H1 (cell line): ENCODE measurements around the gene ACCSL. TPM values are rescaled to one million over a fixed set of nuclear protein-coding genes. Genes with fewer than 3 reads are reported as not detected.

ENCODE experiments used
- ASH2L ChIP-seq: fragments of 200-600, 300-600 bp; sonication (generic); IDR thresholded peaks from one replicate; pipeline ENCODE4 v1.7.1; 2017; ENCODE audit warnings: low read length
- ATF2 ChIP-seq: IDR thresholded peaks from 2 replicates; pipeline ENCODE4 v1.6.1; 2012; ENCODE audit warnings: low read length, inconsistent platforms
- BACH1 ChIP-seq: IDR thresholded peaks from 2 replicates; pipeline ENCODE4 v1.6.1; 2012; ENCODE audit warnings: low read length, improper control_type of control experiment
- CBX5 ChIP-seq: fragments of 300-800, 300-1000 bp; sonication (generic); IDR thresholded peaks from 2 replicates; pipeline ENCODE4 v1.7.1; 2016; ENCODE audit warnings: antibody characterized with exemption, low read length, low read depth
- CEBPB ChIP-seq: IDR thresholded peaks from 2 replicates; pipeline ENCODE4 v1.6.1; 2012; ENCODE audit warnings: low read depth, low read length
- CHD1 ChIP-seq: IDR thresholded peaks from 2 replicates; pipeline ENCODE4 v1.6.1; 2012; ENCODE audit warnings: low read depth, low read length, improper control_type of control experiment
- CHD2 ChIP-seq: IDR thresholded peaks from 2 replicates; pipeline ENCODE4 v1.6.1; 2012; ENCODE audit warnings: low read length, improper control_type of control experiment
- EGR1 ChIP-seq: IDR thresholded peaks from 2 replicates; pipeline ENCODE4 v1.6.1; 2011; ENCODE audit warnings: low read depth, low read length, borderline replicate concordance
- EP300 ChIP-seq, 2 experiments: IDR thresholded peaks; 1 replicate in 1 of 2; 2 replicates in 1 of 2; pipeline ENCODE4 v1.6.1; 2011 to 2012; ENCODE audit warnings: low read depth in 2 of 2, low read length in 2 of 2, mild to moderate bottlenecking in 2 of 2, borderline replicate concordance in 1 of 2, inconsistent platforms in 1 of 2, moderate library complexity in 1 of 2
- KDM1A ChIP-seq: fragments of 200-600, 300-600 bp; sonication (generic); IDR thresholded peaks from 2 replicates; pipeline ENCODE4 v1.7.1; 2016; ENCODE audit warnings: mild to moderate bottlenecking, low read length, borderline replicate concordance
- KDM4A ChIP-seq: IDR thresholded peaks from one replicate; pipeline ENCODE4 v1.7.1; 2012; ENCODE audit warnings: low read depth, mild to moderate bottlenecking, moderate library complexity, low read length, inconsistent platforms; ENCODE audit not compliant: severe bottlenecking
- POLR2A ChIP-seq, 2 experiments: IDR thresholded peaks; 1 replicate in 1 of 2; 2 replicates in 1 of 2; pipeline ENCODE4 v1.6.1; 2011; ENCODE audit warnings: low read depth in 2 of 2, low read length in 2 of 2, mild to moderate bottlenecking in 2 of 2; ENCODE audit errors: control extremely low read depth in 1 of 2
- POU5F1 ChIP-seq: IDR thresholded peaks from 2 replicates; pipeline ENCODE4 v1.6.1; 2011; ENCODE audit warnings: low read depth, mild to moderate bottlenecking, low read length, moderate library complexity
- RAD21 ChIP-seq, 2 experiments: IDR thresholded peaks in 1 of 2; conservative IDR thresholded peaks in 1 of 2; 2 replicates each; pipeline ENCODE4 v1.6.1; 2011; ENCODE audit warnings: low read depth in 2 of 2, low read length in 2 of 2, improper control_type of control experiment in 1 of 2, inconsistent platforms in 1 of 2, mild to moderate bottlenecking in 1 of 2, moderate library complexity in 1 of 2
- RBBP5 ChIP-seq: IDR thresholded peaks from 2 replicates; pipeline ENCODE4 v1.7.1; 2012; ENCODE audit warnings: low read depth, mild to moderate bottlenecking, inconsistent platforms, low read length, moderate library complexity, borderline replicate concordance
- SIN3A ChIP-seq, 2 experiments: IDR thresholded peaks in 1 of 2; conservative IDR thresholded peaks in 1 of 2; 2 replicates each; pipeline ENCODE4 v1.6.1; 2011 to 2012; ENCODE audit warnings: low read length in 2 of 2, improper control_type of control experiment in 1 of 2, low read depth in 1 of 2, mild to moderate bottlenecking in 1 of 2
- SP1 ChIP-seq: IDR thresholded peaks from 2 replicates; pipeline ENCODE4 v1.6.1; 2011; ENCODE audit warnings: low read depth, low read length
- TBP ChIP-seq: IDR thresholded peaks from 2 replicates; pipeline ENCODE4 v1.6.1; 2011; ENCODE audit warnings: low read depth, low read length, improper control_type of control experiment
- ZNF274 ChIP-seq: IDR thresholded peaks from 2 replicates; pipeline ENCODE4 v1.7.0; 2012; ENCODE audit warnings: low read length, borderline replicate concordance; ENCODE audit errors: extremely low read depth
- polyA plus RNA-seq, 7 experiments: library from polyadenylated mRNA; depleted of rRNA in 3 of 7; stranded (reverse) in 5 of 7; unstranded in 2 of 7; fragments of >200 nt in 5 of 7; fragments of 200-250 nt in 2 of 7; gene quantifications; 1 replicate in 5 of 7; 2 replicates in 1 of 7; 4 replicates in 1 of 7; pipeline versions ENCODE4 v1.2.1 to v1.2.3, GENCODE V29; 2011 to 2013; ENCODE audit warnings: missing spikeins in 2 of 7, mixed read lengths in 2 of 7
- total RNA-seq: library from RNA; stranded (reverse); fragmentation: NEBNext Ultra II Directional; extraction: Animal tissue kit (Norgen Biotek cat#: 25700); gene quantifications from 2 replicates; pipeline ENCODE4 v1.2.1, GENCODE V29; 2021
- TF ChIP-seq, protein P1 (sequence below): IDR thresholded peaks from 2 replicates; pipeline ENCODE4 v1.6.1; 2012; ENCODE audit warnings: inconsistent platforms
- TF ChIP-seq, protein P2 (sequence below): IDR thresholded peaks from 2 replicates; pipeline ENCODE4 v1.6.1; 2011; ENCODE audit warnings: low read depth, mild to moderate bottlenecking, low read length; ENCODE audit not compliant: insufficient read depth

ACCSL gene
- total and polyA plus RNA-seq, 2 of the 8 experiments (the other 6 are each of a cell fraction or from before 2014, with no cell fraction given) = not detected

GRCh38 chr11:44095506-44096359 lies 48.0 kb downstream of the ACCSL start, which contains the start of gene EXT2 (continued):
- TF ChIP-seq, protein P1, sequence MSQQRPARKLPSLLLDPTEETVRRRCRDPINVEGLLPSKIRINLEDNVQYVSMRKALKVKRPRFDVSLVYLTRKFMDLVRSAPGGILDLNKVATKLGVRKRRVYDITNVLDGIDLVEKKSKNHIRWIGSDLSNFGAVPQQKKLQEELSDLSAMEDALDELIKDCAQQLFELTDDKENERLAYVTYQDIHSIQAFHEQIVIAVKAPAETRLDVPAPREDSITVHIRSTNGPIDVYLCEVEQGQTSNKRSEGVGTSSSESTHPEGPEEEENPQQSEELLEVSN = no peak
- TF ChIP-seq, protein P2, sequence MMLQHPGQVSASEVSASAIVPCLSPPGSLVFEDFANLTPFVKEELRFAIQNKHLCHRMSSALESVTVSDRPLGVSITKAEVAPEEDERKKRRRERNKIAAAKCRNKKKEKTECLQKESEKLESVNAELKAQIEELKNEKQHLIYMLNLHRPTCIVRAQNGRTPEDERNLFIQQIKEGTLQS = 0 out of 2 replicates have a peak, but pooled peaks have one; percentile 27
- TF ChIP-seq RBBP5 (peak; percentile 53; the same call in 1 of the 2 replicates), EP300 (IDR thresholded peaks at IDR 0.05; ENCODE audit: borderline replicate concordance in 1 of 2, low read depth in 2 of 2, low read length in 2 of 2) (no peak), CBX5 (no peak), RAD21 (IDR thresholded peaks at IDR 0.05 in 1 of 2, conservative IDR thresholded peaks at IDR 0.05 in 1 of 2; ENCODE audit: low read depth in 2 of 2, low read length in 2 of 2) (peak in 1 of 2 experiments; percentile 31; a peak in 1 of 4 replicates), CHD2 (no peak), ASH2L (peak; percentile 58), SP1 (no peak), ATF2 (no peak), CHD1 (no peak), POU5F1 (no peak), EGR1 (no peak), KDM1A (no peak), ZNF274 (no peak), CEBPB (no peak), KDM4A (peak; percentile 95), SIN3A (conservative IDR thresholded peaks at IDR 0.05 in 1 of 2, IDR thresholded peaks at IDR 0.05 in 1 of 2; ENCODE audit: low read depth in 1 of 2, low read length in 2 of 2) (peak; percentile 17 to 39; a peak in 1 of 4 replicates), BACH1 (no peak), POLR2A (IDR thresholded peaks at IDR 0.05; ENCODE audit: control extremely low read depth in 1 of 2, low read depth in 2 of 2, low read length in 2 of 2) (no peak), TBP (peak; percentile 60; the same call in 1 of the 2 replicates)
